K562 (cell line): ENCODE measurements around the gene PLXNB2. TPM values are rescaled to one million over a fixed set of nuclear protein-coding genes. Genes with fewer than 3 reads are reported as not detected.

ENCODE experiments used
- BRCA1 ChIP-seq, 2 experiments: fragments of 450-650 bp in 1 of 2; sonication (generic) in 1 of 2; formaldehyde crosslinking in 1 of 2; IDR thresholded peaks; 2 replicates each; pipeline versions ENCODE4 v1.5.0 to v1.6.1; 2017 to 2020; ENCODE audit warnings: mild to moderate bottlenecking in 1 of 2, missing genetic modification reagents in 1 of 2
- CBFA2T2 ChIP-seq: fragments of 450-650 bp; conservative IDR thresholded peaks from 2 replicates; pipeline ENCODE4 v1.6.1; 2017; ENCODE audit warnings: mild to moderate bottlenecking
- DDX20 ChIP-seq: fragments of 450-650 bp; IDR thresholded peaks from 2 replicates; pipeline ENCODE4 v1.6.1; 2016; ENCODE audit warnings: missing genetic modification characterization, low read depth, mild to moderate bottlenecking, missing compliant biosample characterization, moderate library complexity
- E2F3 ChIP-seq: fragments of 250-450 bp; sonication (Bioruptor Pico); IDR thresholded peaks from 2 replicates; pipeline ENCODE4 v1.4.0; 2020; ENCODE audit warnings: mild to moderate bottlenecking
- ESRRA ChIP-seq: fragments of 450-650 bp; IDR thresholded peaks from 2 replicates; pipeline ENCODE4 v1.6.1; 2014; ENCODE audit warnings: low read depth, mild to moderate bottlenecking, moderate library complexity, borderline replicate concordance
- HEY1 ChIP-seq: fragments of 250-450 bp; sonication (Bioruptor Pico); IDR thresholded peaks from 2 replicates; pipeline ENCODE4 v1.5.0; 2020; ENCODE audit warnings: mild to moderate bottlenecking, moderate library complexity, borderline replicate concordance
- HMG20B ChIP-seq: fragments of 250-450 bp; sonication (Bioruptor Pico); IDR thresholded peaks from 2 replicates; pipeline ENCODE4 v1.5.0; 2021; ENCODE audit warnings: mild to moderate bottlenecking
- IFI16 ChIP-seq: fragments of 250-450 bp; sonication (Bioruptor Pico); IDR thresholded peaks from 2 replicates; pipeline ENCODE4 v2.1.2; 2022; ENCODE audit warnings: mild to moderate bottlenecking, inconsistent platforms
- KDM2B ChIP-seq: fragments of 250-450 bp; sonication (Bioruptor Pico); IDR thresholded peaks from 2 replicates; pipeline ENCODE4 v1.8.0; 2021; ENCODE audit warnings: mild to moderate bottlenecking, moderate library complexity
- L3MBTL2 ChIP-seq: fragments of 450-650 bp; IDR thresholded peaks from 2 replicates; pipeline ENCODE4 v1.6.1; 2016; ENCODE audit warnings: mild to moderate bottlenecking, moderate library complexity
- MTA1 ChIP-seq: fragments of 450-650 bp; IDR thresholded peaks from 2 replicates; pipeline ENCODE4 v1.6.1; 2017; ENCODE audit warnings: borderline replicate concordance
- MTA3 ChIP-seq: fragments of 450-650 bp; formaldehyde crosslinking; IDR thresholded peaks from 2 replicates; pipeline ENCODE4 v1.6.1; 2017; ENCODE audit warnings: mild to moderate bottlenecking, borderline replicate concordance
- NFE2 ChIP-seq: IDR thresholded peaks from 2 replicates; pipeline ENCODE4 v1.6.1; 2014; ENCODE audit warnings: antibody characterized with exemption, low read depth
- NFIX ChIP-seq: fragments of 250-450 bp; sonication (Bioruptor Pico); IDR thresholded peaks from 2 replicates; pipeline ENCODE4 v1.4.0; 2020; ENCODE audit warnings: low read depth, mild to moderate bottlenecking, moderate library complexity
- RNF2 ChIP-seq: sonication (generic); IDR thresholded peaks from 2 replicates; pipeline ENCODE4 v1.6.1; 2016
- STAT5B ChIP-seq: fragments of 250-450 bp; sonication (Bioruptor Pico); IDR thresholded peaks from 2 replicates; pipeline ENCODE4 v1.8.0; 2021; ENCODE audit warnings: mild to moderate bottlenecking, inconsistent platforms
- TAF1 ChIP-seq: IDR thresholded peaks from 2 replicates; pipeline ENCODE4 v1.6.1; 2011; ENCODE audit warnings: mild to moderate bottlenecking, low read length, moderate library complexity; ENCODE audit not compliant: insufficient read depth, control insufficient read depth, severe bottlenecking; ENCODE audit errors: extremely low read depth
- ZNF507 ChIP-seq: conservative IDR thresholded peaks from 2 replicates; pipeline ENCODE4 v1.6.1; 2017; ENCODE audit warnings: missing genetic modification characterization, missing compliant biosample characterization
- ZNF561 ChIP-seq: fragments of 450-650 bp; formaldehyde crosslinking; conservative IDR thresholded peaks from 2 replicates; pipeline ENCODE4 v1.4.0; 2020; ENCODE audit warnings: mild to moderate bottlenecking, moderate library complexity
- polyA plus RNA-seq, 8 experiments: library from polyadenylated mRNA; depleted of rRNA in 4 of 8; stranded (reverse) in 5 of 8; unstranded in 3 of 8; fragments of >200 nt; fragmentation: Nextera tagmentation in 2 of 8; fragmentation: Illumina TruSeq in 1 of 8; extraction: Ambion mirVana in 2 of 8; extraction: Trizol in 1 of 8; gene quantifications; 2 replicates each; pipeline versions ENCODE4 v1.2.1 to v1.2.3, GENCODE V29; 2011 to 2014; ENCODE audit warnings: inconsistent platforms in 1 of 8, missing spikeins in 1 of 8
- total RNA-seq, 7 experiments: library from RNA; depleted of rRNA in 6 of 7; stranded (reverse); fragments of >200 nt in 6 of 7; fragmentation: Illumina TruSeq in 2 of 7; extraction: Trizol in 2 of 7; gene quantifications; 2 replicates each; pipeline versions ENCODE4 v1.2.1 to v1.2.3, GENCODE V29; 2011 to 2021; ENCODE audit warnings: low replicate concordance in 1 of 7
- TF ChIP-seq, protein P1 (sequence below): sonication (generic); formaldehyde crosslinking; IDR thresholded peaks from 2 replicates; pipeline ENCODE4 v1.8.0; 2022; ENCODE audit warnings: missing genetic modification reagents, mild to moderate bottlenecking, moderate library complexity, borderline replicate concordance
- TF ChIP-seq, protein P2 (sequence below): IDR thresholded peaks from 2 replicates; pipeline ENCODE4 v1.6.1; 2012; ENCODE audit warnings: low read depth, low read length, improper control_type of control experiment, borderline replicate concordance
- TF ChIP-seq, protein P3 (sequence below): fragments of 250-450 bp; sonication (Bioruptor Pico); IDR thresholded peaks from 2 replicates; pipeline ENCODE4 v1.6.1; 2021; ENCODE audit warnings: mild to moderate bottlenecking
- TF ChIP-seq, protein P4 (sequence below), 2 experiments: IDR thresholded peaks; 2 replicates each; pipeline ENCODE4 v1.6.1; 2012; ENCODE audit warnings: improper control_type of control experiment in 2 of 2, low read depth in 2 of 2, low read length in 2 of 2, borderline replicate concordance in 1 of 2

PLXNB2 gene
- total and polyA plus RNA-seq, 9 of the 15 experiments (the other 6 are each of a cell fraction or from before 2014, with no cell fraction given), result 0.15 to 45.1 (median 13.6) TPM

DNA sequence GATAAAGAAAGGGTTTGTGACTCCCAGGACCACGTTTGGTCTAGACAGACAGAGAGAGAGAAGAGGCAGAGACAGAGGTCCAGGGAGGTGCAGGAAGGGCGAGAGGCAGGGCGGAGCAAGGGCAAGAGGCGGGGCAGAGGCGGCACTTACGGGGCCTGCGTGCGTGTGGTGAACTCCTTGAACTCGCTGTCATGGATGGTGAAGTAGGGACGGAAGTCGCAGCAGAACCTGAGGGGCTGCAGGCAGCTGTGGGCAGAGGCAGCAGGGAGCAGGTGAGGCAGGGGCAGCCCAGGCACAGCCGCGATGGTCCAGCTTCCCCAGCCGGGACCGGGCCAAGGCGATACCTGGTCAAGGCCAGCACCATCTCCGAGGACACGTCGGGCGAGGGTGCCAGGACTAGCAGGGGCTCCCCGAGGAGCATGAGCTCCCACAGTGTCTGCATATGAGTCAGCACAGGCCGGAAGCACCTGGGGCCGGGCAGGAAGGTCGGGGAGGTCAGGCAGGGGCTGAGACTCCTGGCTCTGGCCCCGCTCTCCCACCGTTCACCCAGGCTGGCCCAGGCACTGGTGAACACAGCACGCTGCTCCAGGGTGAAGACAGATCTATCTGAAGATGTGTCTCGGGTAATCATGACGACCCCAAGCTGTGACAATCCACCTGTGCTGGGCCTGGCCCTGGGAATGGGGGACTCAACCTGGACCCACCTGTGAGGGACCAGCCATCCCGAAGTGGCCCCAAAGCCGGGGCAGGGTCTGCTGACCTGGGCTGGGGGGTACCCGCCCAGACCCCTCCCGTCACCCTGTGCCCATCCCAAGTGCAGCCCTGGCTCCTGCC lies 7.2 kb upstream of the PLXNB2 start (continued):
- TF ChIP-seq STAT5B (CRISPR knock-in tag) (no peak), IFI16 (CRISPR knock-in tag) (no peak), MTA1 (no peak), ESRRA (peak; percentile 48), BRCA1 (IDR thresholded peaks at IDR 0.05) (no peak), BRCA1 (CRISPR knock-in tag; IDR thresholded peaks at IDR 0.05) (no peak), HMG20B (CRISPR knock-in tag) (no peak), DDX20 (tag) (no peak), L3MBTL2 (0 out of 2 replicates have a peak, but pooled peaks have one; percentile 18), TAF1 (peak; percentile 15), MTA3 (no peak), ZNF507 (tag) (no peak), KDM2B (CRISPR knock-in tag) (no peak), CBFA2T2 (0 out of 2 replicates have a peak, but pooled peaks have one; percentile 11), NFE2 (no peak), RNF2 (no peak), NFIX (CRISPR knock-in tag) (no peak), ZNF561 (CRISPR knock-in tag) (no peak), HEY1 (CRISPR knock-in tag) (no peak), E2F3 (no peak)
- TF ChIP-seq, protein P1, sequence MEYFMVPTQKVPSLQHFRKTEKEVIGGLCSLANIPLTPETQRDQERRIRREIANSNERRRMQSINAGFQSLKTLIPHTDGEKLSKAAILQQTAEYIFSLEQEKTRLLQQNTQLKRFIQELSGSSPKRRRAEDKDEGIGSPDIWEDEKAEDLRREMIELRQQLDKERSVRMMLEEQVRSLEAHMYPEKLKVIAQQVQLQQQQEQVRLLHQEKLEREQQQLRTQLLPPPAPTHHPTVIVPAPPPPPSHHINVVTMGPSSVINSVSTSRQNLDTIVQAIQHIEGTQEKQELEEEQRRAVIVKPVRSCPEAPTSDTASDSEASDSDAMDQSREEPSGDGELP, result peak; percentile 30; the same call in 1 of the 2 replicates
- TF ChIP-seq, protein P2, sequence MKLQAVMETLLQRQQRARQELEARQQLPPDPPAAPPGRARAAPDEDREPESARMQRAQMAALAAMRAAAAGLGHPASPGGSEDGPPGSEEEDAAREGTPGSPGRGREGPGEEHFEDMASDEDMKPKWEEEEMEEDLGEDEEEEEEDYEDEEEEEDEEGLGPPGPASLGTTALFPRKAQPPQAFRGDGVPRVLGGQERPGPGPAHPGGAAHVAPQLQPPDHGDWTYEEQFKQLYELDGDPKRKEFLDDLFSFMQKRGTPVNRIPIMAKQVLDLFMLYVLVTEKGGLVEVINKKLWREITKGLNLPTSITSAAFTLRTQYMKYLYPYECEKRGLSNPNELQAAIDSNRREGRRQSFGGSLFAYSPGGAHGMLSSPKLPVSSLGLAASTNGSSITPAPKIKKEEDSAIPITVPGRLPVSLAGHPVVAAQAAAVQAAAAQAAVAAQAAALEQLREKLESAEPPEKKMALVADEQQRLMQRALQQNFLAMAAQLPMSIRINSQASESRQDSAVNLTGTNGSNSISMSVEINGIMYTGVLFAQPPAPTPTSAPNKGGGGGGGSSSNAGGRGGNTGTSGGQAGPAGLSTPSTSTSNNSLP, result no peak
- TF ChIP-seq, protein P3, sequence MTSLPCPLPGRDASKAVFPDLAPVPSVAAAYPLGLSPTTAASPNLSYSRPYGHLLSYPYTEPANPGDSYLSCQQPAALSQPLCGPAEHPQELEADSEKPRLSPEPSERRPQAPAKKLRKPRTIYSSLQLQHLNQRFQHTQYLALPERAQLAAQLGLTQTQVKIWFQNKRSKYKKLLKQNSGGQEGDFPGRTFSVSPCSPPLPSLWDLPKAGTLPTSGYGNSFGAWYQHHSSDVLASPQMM (CRISPR knock-in tag), result no peak
- TF ChIP-seq, protein P4, sequence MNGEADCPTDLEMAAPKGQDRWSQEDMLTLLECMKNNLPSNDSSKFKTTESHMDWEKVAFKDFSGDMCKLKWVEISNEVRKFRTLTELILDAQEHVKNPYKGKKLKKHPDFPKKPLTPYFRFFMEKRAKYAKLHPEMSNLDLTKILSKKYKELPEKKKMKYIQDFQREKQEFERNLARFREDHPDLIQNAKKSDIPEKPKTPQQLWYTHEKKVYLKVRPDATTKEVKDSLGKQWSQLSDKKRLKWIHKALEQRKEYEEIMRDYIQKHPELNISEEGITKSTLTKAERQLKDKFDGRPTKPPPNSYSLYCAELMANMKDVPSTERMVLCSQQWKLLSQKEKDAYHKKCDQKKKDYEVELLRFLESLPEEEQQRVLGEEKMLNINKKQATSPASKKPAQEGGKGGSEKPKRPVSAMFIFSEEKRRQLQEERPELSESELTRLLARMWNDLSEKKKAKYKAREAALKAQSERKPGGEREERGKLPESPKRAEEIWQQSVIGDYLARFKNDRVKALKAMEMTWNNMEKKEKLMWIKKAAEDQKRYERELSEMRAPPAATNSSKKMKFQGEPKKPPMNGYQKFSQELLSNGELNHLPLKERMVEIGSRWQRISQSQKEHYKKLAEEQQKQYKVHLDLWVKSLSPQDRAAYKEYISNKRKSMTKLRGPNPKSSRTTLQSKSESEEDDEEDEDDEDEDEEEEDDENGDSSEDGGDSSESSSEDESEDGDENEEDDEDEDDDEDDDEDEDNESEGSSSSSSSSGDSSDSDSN (IDR thresholded peaks at IDR 0.05; ENCODE audit: borderline replicate concordance in 1 of 2, low read depth in 2 of 2, low read length in 2 of 2), result no peak
